Choroid plexus epithelial cell (primary cell): ENCODE data around the gene AFAP1L2.

Experiments
- DNase-seq: peaks from one replicate; pipeline ENCODE4 v3.0.0-alpha.2; 2010; ENCODE audit warnings: low read depth
- H3K4me3 ChIP-seq: 2 replicates; pipeline ENCODE4 v1.5.1; 2011; ENCODE audit warnings: low read depth, mild to moderate bottlenecking, control low read depth, low read length, moderate library complexity
- TF ChIP-seq, protein P1 (sequence below): conservative IDR thresholded peaks from 2 replicates; pipeline ENCODE4 v1.5.1; 2011; ENCODE audit warnings: low read depth, mild to moderate bottlenecking, control low read depth, inconsistent platforms, low read length, moderate library complexity

Gene AFAP1L2

DNA sequence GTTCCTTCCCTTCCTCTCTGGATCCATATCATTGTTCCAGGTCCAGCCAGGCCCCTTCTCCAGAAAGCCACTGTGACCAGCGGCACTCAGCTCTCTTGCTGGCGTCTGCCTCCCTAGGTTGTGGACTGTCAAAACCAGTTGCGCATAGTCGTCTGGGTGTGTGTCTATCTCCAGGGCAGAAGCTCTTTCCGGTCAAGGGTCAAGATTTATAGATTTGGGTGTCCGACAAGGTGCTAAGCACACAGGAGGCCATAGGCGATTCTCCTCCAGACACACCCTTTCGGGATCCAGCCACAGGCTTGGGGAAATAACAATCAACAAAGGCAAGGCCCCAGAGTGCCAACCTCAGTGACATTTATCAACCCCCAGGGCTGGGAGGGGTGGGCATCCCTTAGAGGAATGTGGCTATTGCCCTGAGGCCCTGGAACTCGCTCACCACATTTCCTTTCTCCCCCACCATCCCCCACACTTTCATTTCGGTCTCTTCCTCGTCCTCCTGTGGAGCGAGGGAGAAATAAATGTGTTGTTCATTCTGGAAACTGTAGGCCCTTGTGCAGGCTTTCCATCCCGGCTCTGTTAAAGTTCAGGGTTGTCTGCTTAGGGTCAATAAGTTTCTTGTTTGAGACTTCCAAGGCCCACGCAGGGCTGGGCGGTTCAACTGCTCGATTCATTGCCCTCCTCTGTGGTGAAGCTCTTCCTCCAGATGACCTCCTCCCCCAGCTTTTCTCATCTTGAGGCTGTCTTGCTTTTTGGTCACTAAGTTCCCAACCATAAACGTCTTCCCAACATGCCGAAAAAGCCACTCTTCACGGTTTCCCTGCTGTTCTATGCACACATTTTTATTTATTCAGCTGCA is 57.9 kb downstream of the AFAP1L2 start:
- TF ChIP-seq, protein P1, sequence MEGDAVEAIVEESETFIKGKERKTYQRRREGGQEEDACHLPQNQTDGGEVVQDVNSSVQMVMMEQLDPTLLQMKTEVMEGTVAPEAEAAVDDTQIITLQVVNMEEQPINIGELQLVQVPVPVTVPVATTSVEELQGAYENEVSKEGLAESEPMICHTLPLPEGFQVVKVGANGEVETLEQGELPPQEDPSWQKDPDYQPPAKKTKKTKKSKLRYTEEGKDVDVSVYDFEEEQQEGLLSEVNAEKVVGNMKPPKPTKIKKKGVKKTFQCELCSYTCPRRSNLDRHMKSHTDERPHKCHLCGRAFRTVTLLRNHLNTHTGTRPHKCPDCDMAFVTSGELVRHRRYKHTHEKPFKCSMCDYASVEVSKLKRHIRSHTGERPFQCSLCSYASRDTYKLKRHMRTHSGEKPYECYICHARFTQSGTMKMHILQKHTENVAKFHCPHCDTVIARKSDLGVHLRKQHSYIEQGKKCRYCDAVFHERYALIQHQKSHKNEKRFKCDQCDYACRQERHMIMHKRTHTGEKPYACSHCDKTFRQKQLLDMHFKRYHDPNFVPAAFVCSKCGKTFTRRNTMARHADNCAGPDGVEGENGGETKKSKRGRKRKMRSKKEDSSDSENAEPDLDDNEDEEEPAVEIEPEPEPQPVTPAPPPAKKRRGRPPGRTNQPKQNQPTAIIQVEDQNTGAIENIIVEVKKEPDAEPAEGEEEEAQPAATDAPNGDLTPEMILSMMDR: no peak
- DNase-seq: no peak
- H3K4me3 ChIP-seq: no peak overlapping the region

GRCh38 chr10:114345701-114346100 is 58.6 kb downstream of the AFAP1L2 start:
- DNase-seq: no peak
- TF ChIP-seq, protein P1: no peak
- H3K4me3 ChIP-seq: no peak overlapping the region

DNA sequence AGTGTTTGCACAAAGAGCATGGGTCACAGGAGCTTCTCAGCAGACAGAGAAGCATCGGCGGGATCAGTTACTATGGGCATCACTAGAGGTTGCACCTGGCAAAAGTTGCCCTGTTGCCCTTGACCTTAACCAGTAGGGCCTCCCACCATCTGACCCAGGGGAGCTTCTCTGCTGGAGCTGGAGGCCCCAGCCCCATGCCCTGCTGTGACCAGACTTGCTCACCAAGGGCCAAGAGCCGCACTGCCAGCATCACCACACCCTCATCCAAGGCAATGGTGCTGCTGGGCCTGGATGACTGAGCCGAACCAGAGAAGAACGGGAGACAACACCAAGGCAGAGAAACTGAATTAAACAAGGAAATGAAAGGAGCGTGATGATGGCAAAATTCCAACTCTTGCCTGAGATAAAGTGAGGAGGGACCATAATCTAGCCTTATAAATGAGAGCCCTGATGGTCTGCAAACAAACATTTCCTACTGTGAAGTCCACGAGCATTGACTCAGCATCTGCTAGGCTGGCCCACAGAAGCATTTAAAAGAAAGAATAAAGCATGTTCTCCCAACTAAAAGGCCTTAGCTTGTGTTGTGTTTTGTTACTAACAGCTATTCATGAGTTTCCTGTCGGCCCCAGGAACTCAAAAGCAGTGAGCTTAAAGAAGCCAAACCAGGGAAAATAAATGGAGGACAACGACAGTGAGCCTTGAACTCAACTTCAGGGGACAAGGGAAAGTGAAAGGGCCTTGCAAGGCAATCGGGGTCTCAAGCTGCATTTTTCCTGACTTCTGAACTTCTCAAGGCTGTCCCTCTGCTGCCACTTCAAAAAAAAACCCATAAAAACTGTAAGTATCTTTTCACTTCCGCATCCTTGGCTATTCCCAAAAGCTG is 60.4 kb downstream of the AFAP1L2 start:
- H3K4me3 ChIP-seq: no peak overlapping the region
- peak; percentile 70 for DNase-seq
- TF ChIP-seq, protein P1: no peak

DNA sequence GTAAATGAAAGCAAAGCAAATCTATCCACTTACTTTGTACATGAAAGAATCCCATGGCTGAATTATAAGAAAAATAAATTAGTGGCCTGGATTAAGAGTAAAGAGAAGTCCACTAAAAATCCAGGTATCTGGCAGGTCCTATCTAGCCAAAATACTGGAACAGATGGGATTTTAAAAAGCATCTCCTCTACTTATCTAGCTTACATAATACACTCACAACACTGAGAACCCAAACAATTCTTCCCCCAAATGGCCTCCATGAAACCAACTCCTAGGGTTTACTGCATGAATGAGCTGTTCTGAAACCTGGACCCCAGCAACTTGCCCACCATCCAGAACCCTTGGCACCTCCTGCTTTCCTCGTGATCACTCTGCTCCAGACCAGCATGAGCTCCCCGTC is 61.3 kb downstream of the AFAP1L2 start:
- H3K4me3 ChIP-seq: no peak overlapping the region
- DNase-seq: no peak
- TF ChIP-seq, protein P1: no peak

DNA sequence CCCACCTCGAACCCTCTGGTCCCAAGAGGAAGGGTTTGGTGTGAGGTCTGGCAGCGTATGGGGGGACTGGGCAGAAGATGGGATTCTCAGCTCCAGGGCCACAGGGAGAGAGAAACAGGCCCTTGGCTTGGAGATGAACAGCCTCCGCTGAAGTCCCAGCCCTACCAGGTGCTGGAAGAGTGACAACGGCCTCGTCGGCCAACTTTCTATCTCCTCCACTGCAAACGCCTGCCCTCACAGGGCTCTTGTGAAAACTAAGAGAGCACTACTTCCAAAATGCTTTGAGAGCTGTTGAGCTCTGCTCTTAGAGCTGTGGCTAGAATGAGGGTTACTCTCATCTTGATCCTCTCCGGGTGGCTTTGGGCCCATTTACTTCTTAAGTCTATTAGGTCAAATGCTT is 63.5 kb downstream of the AFAP1L2 start:
- TF ChIP-seq, protein P1: no peak
- no peak for DNase-seq
- no peak overlapping the region for H3K4me3 ChIP-seq

DNA sequence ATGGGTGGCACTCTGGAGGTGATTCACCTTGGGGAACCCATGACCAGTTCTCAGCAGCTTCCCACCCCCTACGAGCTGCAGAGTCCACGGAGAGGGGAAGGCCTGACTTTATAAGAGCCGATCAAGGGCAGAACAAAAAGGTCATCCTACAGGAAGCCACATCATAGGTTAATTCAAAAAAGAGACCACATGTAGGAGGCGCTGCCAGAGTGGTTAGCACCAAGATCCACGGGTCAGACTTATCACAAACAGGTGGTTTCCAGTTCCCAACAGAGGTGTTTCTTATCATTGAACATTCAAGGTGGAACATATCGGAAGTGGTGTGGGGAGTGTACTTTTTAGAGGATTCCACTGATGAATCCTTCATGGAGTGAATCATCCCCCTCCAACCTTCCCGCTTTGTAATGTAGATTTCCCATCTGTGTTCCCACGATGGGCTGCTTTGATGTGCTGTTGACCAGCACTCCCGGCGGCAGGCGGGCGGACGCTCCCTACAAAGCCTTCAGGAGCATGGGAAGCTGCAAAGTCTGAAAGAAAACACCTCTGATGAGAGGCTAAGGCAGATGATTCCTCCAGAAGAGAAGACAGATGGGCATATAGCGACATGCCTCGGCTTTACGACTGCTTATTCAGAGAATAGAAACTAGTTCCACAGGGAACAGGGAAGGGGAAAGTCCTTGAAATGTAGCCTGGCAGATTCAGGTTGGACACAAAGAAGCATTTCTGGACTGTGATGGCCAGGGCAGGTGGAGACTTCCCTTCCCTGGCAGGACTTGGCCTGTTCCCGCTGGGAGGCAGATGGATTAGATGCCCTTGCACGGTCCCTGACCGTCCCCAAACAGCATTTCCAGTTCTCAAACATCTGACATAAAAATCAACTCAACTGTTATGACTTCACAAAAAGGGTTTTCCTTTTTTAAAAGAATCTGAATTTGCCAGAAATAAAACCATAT is 66.5 kb downstream of the AFAP1L2 start:
- TF ChIP-seq, protein P1: no peak
- DNase-seq: no peak
- H3K4me3 ChIP-seq: no peak overlapping the region
